IPS DF 4.7 (cell line): ENCODE measurements around the gene SYT1.

Experiments used
- DNase-seq: peaks from one replicate; pipeline ENCODE4 v3.0.0-alpha.2; 2013; ENCODE audit warnings: low spot score; ENCODE audit errors: extremely low read depth

The SYT1 gene

DNA sequence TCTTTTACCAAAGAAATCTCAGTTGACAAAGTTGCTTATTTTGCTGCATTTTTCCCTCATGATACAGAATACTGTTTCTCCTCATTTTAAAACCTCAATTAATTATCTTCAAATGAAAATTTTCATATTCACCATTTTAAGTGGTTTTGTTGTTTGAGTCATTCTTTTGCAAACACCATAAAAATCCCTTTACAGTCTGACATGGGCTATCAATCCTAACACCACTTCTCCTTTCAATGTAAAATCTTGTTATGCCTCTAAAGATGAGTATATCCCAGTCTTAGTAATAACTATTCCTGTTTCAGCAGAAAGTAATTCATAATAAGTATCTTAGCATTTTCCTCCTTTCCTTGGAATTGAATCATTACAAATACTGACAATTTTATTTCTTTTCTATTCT, 192.2 kb downstream of the SYT1 start:
- DNase-seq, result no peak

DNA sequence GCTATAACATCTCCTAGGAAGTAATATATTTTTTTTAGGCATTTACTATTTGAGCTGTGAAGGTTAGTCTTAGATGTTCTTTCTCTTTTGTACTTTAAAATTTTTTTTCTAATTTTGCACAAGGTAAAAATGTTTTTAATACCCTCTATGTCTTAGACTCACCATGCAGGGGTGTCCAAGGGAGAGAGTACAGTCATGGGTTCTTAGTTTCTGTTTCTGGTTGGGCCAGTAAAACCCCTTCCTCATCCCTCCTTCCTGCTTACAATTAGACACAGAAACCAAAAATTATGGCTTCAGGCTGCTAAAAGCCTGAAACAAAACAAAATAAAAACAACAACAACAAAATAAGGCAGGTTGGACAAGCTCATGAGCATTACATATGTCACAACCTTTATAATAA, 193.0 kb downstream of the SYT1 start:
- DNase-seq, result no peak

DNA sequence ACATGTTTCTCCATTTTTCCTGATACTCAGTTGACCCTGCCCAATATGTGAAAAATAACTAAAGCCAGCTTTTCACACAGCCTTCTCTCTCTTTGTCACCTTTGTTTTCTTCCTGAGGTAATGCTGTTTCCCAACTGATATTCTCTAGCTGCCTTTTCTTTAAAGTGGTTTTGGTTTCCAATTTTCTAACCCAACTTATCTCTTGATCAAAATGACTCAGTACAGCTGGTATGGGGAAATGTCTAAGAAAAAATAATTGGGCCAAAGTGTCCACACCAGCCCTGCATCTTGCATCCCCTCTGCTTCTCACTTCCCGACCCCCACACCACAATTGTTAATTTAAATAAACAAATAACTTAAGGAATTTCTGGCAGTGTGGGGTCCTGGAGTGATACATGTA, 193.8 kb downstream of the SYT1 start:
- no peak for DNase-seq

DNA sequence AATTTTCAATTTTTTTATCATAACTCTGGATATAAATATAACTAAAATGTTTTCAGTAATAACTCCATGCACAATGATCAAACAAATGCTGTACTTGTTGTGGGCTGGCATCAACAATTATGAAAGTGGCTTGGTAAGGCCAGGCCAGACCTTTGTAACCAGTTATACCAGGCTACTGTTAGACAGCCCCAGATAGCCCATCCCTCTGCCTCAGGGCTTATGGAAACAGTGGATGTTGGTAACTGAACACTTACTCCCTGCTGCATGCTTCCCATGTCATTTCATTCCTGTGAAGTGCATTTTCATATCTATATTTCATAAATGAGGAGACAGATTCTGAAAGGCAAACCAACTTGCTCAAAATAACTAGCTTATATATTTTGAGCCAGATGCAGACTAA, 195.0 kb downstream of the SYT1 start:
- DNase-seq, result no peak

DNA sequence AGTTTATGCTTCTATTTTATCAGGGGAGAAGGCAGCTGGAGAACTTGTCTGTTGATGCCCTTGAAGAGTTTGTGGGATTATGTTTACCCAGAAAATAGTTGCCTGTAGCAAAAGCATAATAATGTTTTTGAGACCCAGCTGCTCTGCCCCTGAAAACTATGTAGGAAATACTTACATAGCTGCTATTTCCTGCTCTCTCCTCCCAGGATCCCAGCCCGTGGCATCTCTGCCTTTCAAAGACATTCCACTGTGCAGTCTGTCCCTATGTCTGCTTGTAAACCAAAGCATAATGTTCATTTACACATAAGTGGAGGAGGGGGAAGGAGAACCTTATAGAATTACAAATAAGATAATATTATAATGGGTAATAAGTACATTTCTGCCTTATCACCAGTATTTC, 198.7 kb downstream of the SYT1 start:
- DNase-seq, result no peak

DNA sequence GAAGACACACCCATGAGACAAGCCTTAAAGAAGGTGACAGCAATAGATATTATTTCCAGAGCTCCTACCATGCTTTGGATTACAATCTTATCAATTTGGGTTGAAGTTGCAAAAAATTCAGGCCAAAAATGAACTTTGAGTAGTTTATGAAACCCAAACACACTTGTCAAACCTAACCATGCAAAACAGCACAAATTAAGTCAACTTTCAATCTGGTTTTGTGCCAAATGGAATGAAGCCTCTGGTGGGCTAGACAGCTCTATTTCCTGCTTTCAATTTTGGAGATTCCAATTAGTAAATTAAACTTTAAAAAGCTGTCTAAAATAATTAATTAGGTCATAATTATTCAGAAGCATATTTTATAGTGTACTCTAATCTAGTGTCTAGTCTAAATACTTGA, 203.4 kb downstream of the SYT1 start:
- no peak for DNase-seq

DNA sequence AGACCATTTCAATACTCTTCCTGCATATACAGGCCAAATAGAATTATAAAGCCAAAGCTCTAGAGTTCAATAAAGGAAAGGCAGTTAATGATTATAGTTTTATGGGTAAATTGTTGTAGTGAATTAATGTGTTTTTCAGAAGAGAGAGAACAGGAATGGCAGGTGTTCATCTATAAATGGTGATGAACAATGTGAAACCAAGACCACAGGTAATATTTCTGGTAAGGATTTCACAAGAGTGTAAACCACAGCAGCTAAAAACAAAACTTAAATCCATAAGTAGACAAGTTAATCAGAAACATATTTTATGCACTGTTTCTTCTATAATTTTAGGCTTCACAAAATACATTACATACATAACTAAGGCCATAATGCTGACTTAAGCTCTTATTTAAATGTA, 204.4 kb downstream of the SYT1 start:
- no peak for DNase-seq

DNA sequence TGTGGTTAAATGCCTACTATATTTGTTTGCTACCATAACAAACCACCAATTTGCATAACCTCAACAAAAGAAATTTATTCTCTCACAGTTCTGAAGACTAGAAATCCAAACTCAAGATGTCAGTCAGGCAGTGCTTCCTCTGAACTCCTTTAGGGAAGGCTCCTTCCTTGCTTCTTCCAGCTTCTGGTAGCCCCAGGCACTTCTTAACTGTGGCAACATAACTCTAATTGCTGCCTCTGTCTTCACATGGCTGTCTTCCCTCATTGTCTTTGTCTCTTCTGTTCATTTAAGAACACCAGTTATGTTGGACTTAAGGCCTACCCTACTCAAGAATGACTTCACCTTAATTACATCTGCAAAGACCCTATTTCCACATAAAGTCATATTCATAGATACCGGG, 206.9 kb downstream of the SYT1 start:
- DNase-seq, result no peak

DNA sequence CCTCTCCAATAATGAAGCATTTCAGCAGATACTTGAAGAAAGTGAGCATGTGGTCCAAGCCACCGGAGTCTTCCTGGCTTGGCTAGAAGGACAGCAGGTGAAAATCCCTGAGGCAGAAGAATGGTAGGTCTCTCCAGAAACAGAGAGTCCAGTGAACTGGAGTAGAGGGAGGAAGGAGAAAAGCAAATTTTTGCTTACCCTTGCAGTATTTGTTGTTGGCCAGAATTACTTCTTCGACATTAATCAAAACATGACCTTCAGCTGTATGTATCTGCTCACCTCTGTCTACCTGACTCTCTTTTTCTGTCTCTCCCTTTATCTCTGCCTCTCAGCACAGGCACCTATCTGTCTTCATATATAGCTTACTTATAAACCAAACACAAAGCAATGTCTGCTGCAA, 208.9 kb downstream of the SYT1 start:
- DNase-seq, result no peak

DNA sequence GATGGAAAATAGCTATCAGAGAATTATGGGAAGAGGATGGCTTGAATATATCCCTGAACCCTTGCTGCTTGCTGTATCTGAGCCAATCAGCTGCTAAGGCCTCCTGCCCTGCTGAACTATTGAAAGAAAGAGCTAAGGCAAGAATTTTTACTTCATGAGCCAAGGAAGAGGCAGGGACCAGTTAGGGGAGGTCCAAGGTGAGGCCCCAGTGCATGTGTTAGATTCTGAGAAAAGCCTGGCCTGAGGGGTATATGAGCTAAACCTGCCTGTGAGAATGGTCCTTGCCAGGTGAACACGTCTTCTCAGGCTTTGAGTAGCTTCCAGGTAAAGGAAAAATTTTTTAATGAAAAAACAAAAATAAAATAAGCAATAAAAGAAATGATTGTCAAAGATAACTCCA, 218.0 kb downstream of the SYT1 start:
- DNase-seq, result no peak

DNA sequence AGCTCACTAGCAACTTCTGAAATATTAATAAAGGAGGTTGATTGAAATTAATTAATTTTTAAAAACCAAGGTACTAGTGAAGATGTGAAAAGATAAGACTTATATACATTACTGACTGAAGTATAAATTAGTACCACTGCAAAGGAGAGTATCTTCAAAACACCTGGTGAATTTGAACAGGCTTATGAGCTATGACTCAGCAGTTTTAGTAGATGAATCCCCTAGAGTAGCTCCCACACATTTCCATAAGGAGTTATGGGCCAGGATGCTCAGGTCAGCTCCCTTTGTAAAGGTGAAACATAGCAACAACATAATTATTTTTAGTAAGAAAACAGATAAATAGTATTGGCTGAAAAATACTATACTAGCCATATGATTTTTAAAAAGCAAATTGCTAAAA, 218.6 kb downstream of the SYT1 start:
- no peak for DNase-seq

DNA sequence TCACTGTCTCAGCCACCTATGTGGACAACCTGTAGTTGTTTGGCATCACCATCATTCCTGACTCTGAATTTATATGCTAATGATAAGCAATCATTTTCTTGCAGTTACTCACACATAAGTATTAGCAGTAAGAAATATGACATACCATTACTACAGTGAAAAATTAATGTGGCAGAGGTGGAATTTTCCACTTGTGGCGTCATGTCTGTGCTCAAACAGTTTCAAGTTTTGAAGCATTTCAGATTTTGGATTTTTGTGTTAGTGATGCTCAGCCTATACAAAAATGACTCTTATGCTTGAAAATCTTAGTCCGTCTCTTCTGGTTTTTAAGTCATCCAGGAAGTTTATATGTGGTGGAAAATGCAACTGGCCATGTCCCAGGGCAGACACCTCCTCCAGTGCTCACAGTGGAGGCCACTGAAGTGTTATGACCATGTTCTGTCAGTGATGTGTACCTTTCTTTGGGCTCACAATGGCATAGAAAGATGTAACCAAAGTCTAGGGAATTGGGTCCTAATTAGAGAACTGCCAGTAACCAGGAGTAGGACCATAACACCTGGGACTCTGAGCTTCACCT, 220.6 kb downstream of the SYT1 start:
- no peak for DNase-seq

DNA sequence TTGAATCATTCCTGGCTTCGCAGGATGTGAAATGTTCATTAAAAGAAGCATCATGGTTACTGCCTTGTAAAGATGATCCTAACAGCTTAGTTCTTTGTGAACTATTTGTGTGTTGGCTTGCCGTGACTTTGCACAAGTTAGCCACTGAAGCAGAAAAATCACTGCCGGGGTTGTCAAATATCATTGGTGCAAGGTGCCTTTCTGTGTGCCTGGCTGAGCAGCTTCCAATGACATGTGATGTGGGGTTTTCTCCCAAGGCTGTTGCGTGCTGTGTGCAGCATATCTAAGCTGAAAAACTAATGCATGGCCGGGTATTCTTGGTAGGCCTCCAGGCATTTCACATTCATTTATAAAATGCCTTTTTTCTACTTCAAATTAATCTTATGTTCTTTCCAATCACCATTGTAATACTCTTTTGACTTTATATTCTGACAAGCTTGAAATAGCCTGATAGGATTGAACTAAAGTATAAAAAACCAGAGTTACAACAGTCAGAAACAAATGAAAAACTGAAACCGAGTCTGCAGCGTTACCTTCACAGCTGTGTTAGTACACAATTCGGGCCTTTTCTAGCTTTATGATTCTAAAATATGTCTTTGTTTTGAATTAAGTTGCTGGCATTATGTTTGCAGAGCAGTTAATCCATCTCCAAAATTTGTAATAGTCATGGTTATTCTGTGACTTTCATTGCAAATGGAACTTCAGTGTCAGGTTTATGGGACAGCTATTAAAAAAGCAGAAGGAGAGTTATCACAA, 222.1 kb downstream of the SYT1 start:
- no peak for DNase-seq

DNA sequence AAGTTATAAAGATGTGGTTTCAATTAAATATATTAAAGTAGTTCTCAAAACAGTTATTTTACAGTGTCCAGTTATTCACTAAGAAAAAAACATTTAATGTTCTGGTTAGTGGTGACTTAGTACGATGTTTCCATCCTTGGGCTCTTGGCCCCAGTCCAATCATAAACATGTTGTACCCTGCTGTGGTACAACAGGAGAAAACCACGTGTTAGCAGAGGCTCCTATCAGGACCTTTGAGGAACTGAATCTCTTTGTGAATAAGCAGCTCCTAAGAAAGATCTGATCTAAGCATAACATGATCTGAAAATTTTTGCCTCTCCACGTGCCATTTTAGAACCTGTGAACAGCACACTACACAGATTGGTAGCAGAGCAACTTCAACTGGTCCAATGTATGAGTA, 234.0 kb downstream of the SYT1 start:
- no peak for DNase-seq

DNA sequence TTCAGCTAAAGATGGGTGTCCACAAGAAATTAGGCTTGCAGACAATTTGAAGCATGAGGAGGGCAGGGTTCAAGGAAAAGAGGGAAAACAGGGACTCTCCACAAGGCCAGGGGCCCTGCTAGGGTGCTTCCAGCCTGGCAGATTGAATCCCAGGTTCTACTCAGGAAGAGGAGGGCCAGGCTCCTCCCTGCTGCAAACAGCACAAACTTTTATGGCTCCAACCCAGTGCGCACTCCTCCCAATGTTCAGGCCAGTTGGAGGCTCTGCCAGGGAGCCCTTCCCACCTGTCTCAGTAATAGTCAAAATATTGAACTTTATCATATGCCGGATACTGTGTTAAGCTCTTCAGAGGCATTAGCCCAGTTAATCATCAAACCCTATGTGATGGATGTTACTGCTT, 244.4 kb downstream of the SYT1 start:
- no peak for DNase-seq

DNA sequence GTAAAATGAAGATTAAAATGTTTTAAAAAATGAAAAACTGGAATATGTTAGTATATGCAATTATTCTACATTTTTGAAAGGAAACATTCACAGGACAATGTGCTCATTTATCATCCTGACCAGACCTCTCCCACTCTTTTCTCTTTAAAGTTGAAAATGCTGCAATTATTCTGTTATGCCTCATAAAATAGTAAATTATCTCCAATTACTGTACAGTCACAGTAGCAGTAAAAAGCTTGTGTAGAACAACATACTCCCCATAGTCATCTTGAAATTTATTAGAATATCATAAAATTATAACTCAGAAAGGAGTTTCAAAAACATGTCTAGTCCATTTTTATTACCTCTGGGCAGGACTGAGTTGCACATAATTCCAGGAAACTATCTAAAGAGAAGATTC, 250.3 kb downstream of the SYT1 start:
- DNase-seq, result no peak

DNA sequence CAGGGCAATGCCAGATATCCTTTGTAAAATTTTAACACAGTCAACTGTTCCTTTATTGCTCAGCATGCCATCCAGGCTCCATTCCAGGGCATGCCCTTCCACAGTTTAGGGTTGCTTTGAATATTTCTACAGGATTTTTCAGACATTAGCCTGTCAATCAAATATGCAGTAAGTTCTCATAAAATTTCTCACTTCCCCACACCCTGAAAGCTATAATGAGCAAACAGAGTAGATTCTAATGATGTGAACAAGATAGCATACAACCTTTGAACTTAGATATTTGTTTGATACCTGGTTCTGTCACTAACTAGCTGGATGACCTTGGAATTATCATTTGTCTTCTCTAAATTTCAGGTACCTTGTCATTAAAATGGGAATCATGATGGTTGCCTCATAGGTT, 251.2 kb downstream of the SYT1 start:
- no peak for DNase-seq

DNA sequence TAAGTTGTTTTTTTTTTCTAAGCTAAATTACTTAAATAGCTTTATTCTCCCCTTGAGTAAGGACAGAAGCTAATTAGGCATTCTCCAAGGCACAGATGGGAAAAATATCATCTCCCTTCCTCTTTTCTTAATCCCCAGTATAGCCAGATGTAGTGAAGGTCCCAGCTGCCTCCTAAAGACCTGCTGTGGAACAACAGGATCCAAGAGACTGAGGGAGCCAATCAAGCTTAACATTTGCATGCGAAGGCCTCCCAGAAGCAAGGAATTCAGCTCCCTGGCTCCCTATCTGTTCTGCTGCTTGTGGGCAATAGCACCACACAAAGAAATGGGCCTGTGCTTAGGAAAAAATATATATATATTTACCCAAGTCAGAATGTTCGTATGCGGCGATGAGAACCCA, 255.2 kb downstream of the SYT1 start:
- peak; percentile 64 for DNase-seq

DNA sequence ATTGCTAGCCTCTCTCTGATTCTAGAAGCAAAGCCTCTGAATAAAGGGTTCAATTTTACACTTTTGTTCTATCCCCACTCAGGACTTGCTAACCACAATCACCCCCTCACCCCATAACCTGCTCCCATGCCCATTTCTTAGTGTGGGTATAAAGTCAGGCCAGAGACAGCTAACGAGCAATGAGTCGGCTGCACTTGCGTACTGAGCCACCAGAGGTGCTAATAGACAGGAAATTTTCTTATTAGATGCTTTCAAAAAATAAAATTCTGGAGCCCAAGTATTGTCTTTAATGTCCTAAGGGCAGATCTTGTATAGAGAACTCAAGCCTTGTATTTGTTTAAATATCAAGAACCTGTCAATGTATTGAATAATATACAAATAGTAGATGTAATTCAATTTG, 256.9 kb downstream of the SYT1 start:
- DNase-seq, result no peak

DNA sequence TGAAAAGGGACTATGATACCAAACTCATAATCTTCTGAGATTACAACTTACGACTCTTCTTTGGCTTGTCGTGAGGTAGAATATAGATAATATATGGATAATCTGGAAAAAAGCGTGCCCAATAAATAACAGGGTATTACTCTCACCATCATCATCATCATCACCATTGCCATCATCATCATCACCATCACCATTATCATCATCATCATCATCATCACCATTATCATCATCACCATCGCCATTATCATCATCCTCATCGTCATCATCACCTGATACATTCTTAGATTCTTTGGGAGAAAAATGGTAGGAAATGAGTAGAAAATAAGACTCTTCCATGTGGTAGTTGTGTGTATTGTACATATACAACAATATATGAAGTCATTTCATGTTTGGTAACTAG, 259.8 kb downstream of the SYT1 start:
- no peak for DNase-seq

DNA sequence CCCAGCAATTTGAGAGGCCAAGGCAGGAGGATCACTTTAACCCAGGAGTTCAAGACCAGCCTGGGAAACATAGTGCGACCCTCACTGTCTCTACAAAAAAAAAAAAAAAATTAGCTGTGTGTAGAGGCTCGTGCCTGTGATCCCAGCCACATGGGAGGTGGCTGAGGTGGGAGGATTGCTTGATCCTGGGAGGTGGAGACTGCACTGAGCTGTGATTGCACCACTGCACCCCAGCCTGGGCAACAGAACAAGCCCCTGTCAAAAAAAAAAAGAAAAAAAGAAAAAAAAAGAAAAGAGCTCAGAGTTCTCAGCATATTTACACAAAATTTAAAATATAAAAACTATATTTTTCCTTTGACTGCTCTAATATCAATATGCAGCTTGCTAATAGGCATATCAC, 260.8 kb downstream of the SYT1 start:
- no peak for DNase-seq

DNA sequence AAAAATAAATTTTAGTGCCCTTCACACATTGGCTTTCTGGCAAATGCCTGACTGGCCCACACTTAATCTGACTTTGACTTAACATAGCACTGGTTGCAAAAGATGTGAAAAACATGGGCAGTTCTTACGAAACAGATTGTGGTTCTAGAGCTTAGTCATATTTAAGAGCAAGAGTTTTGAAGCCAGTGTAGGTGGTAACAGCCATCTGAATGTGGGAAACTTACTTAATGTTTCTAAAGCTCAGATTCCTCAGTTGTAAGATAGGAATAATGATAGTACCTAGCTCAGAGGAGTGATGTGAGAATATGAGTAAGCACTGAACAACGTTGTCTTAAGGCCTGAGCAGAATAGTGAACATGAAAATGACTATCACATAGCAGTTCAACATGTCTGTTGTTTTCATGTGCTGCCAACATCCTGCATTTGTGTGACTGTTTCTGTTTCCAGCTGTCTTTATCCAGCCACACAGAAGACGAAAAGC, 262.7 kb downstream of the SYT1 start:
- DNase-seq, result no peak

DNA sequence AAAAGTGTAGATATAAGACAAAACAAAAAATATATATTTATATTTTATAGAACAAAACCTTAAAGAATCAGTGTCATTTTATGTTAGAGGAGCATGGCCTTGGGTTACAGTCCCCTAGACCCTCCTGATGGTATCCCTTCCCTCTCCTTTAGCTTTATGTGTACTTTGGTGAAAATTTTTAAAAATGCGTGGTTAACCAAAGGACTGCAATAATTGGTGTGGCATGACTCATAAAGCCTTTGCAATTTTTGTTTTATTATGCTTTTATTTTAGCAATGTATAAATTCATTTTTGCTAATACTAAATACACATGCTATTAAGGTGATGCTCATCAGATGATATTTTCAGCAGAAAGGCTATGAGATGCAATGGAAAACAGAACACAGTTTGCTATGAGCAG, 264.4 kb downstream of the SYT1 start:
- no peak for DNase-seq
